Sigmoid colon (tissue), 7 donors: Measurements from ENCODE around the gene DYNC1H1. TPM values are rescaled to one million over a fixed set of nuclear protein-coding genes. Genes with fewer than 3 reads are reported as not detected.

ENCODE experiments used
- DNase-seq: peaks from one replicate; pipeline ENCODE4 v3.0.0-alpha.2; 2019
- H3K27ac ChIP-seq, 4 donors: fragments of 200-600 bp; sonication (generic); one replicate each; pipeline ENCODE4 v1.5.1; 2016 to 2019; ENCODE audit warnings: mild to moderate bottlenecking in 1 of 4
- H3K27me3 ChIP-seq, 3 donors: fragments of 200-600 bp; sonication (generic); one replicate each; pipeline ENCODE4 v1.5.1; 2019; ENCODE audit warnings: mild to moderate bottlenecking in 1 of 3
- H3K36me3 ChIP-seq, 4 donors: fragments of 200-600 bp; sonication (generic); one replicate each; pipeline ENCODE4 v1.5.1; 2016 to 2019
- H3K4me1 ChIP-seq, 4 donors: fragments of 200-600 bp; sonication (generic); one replicate each; pipeline ENCODE4 v1.5.1; 2017 to 2019
- H3K4me3 ChIP-seq, 4 donors: fragments of 200-600 bp; sonication (generic); one replicate each; pipeline ENCODE4 v1.5.1; 2017 to 2019; ENCODE audit warnings: mild to moderate bottlenecking in 2 of 4, moderate library complexity in 1 of 4
- H3K9me3 ChIP-seq, 4 donors: fragments of 200-600 bp in 3 of 4; sonication (generic) in 3 of 4; one replicate each; pipeline versions ENCODE4 v1.5.1 to v1.6.1; 2013 to 2019
- EP300 ChIP-seq, 4 donors: sonication (generic); formaldehyde crosslinking; IDR thresholded peaks; one replicate each; pipeline ENCODE4 v1.6.1; 2017; ENCODE audit warnings: antibody characterized with exemption in 4 of 4
- POLR2A ChIP-seq, 2 donors: fragments of 450-650 bp; IDR thresholded peaks; one replicate each; pipeline ENCODE4 v1.6.1; 2016; ENCODE audit warnings: antibody characterized with exemption in 2 of 2, mild to moderate bottlenecking in 2 of 2, moderate library complexity in 2 of 2
- POLR2AphosphoS5 ChIP-seq, 4 donors: sonication (generic); formaldehyde crosslinking; IDR thresholded peaks; one replicate each; pipeline ENCODE4 v1.6.1; 2017; ENCODE audit warnings: antibody characterized with exemption in 4 of 4
- WGBS, 2 donors: extraction: QIAGEN DNeasy Blood & Tissue Kit; methylation state at CpG; one replicate each; pipeline ENCODE4 v1.1.7; 2013; 5-methylcytosine and 5-hydroxymethylcytosine counted together
- intact Hi-C: fragments of 100-400 bp; cut with DNase I; formaldehyde crosslinking; loops from one replicate; pipeline ENCODE4 v1.15.1; 2023
- polyA plus RNA-seq, 3 donors: library from polyadenylated mRNA; stranded (reverse); fragments of 200-250 nt; gene quantifications; one replicate each; pipeline ENCODE4 v1.2.3, GENCODE V29; 2013
- small RNA-seq, 3 donors: library from RNA; depleted of rRNA; stranded (forward); fragments of <200 nt; gene quantifications; one replicate each; pipeline ENCODE3, GENCODE V24; 2016
- total RNA-seq, 4 donors: library from RNA; depleted of rRNA; stranded (reverse); fragments of >200 nt; gene quantifications; one replicate each; pipeline ENCODE4 v1.1.0, GENCODE V29; 2016
- TF ChIP-seq, protein P1 (sequence below), 4 experiments: fragments of 450-650 bp in 3 of 4; fragments of 200-600 bp in 1 of 4; IDR thresholded peaks; one replicate each; pipeline ENCODE4 v1.5.1; 2016 to 2019; ENCODE audit warnings: antibody characterized with exemption in 4 of 4, mild to moderate bottlenecking in 3 of 4, moderate library complexity in 2 of 4
- donor health status: healthy with polysubstance abuse.
- donor health status: Bipolar disorder and iron deficiency.
- donor health status: healthy.

The DYNC1H1 gene
- total and polyA plus RNA-seq, 7 donors, result 38.4 to 592 (median 320) TPM

DNA sequence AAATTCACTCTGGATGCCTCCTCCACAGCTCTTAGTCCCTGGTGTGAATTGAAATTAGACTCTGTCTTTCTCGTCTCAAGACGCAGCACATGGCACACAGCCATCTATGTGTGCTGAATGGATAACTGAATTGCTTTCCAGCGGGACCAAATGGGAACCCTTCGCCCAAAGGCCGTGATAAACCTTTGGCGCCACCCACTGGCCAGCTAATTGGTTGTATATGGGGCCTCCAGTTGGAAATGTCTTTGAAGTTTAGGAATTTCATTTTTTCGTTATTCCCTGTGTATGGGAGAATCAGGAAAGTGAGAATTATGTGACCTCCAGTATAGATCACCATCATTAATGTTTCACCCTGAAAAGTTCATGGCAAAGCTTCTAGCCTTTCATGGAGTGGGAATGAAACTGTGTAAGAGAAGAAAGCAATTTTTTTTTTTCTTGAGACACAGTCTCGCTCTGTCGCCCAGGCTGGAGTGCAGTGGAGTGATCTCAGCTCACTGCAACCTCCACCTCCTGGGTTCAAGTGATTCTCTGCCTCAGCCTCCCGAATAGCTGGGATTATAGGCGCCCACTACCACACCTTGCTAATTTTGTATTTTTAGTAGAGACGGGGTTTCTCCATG, 132.3 kb downstream of the DYNC1H1 start:
- peaks cover 0 to 9% (median 4%) of the 10 kb centered on the region in 4 donors for H3K4me1 ChIP-seq
- H3K27me3 ChIP-seq, result no peaks in the 10 kb centered on the region
- H3K36me3 ChIP-seq, result no peaks in the 10 kb centered on the region
- 36 to 39% methylated on average over 12 of the region's 12 CpGs for WGBS, 2 donors
- H3K4me3 ChIP-seq, result peak overlapping the region in 1 of 4 donors; percentile 11
- H3K27ac ChIP-seq, result no peak overlapping the region
- intact Hi-C loops, result loop anchor here (1.0 to 5.0 kb wide), 4 partner anchors 34 to 389 kb away; no protein-coding TSS in a partner anchor
- peak; percentile 92 for DNase-seq
- peak in 1 of 4 donors; percentile 8 for TF ChIP-seq POLR2AphosphoS5 (IDR thresholded peaks at IDR 0.05)
- TF ChIP-seq POLR2A (IDR thresholded peaks at IDR 0.05), result no peak
- TF ChIP-seq, protein P1, sequence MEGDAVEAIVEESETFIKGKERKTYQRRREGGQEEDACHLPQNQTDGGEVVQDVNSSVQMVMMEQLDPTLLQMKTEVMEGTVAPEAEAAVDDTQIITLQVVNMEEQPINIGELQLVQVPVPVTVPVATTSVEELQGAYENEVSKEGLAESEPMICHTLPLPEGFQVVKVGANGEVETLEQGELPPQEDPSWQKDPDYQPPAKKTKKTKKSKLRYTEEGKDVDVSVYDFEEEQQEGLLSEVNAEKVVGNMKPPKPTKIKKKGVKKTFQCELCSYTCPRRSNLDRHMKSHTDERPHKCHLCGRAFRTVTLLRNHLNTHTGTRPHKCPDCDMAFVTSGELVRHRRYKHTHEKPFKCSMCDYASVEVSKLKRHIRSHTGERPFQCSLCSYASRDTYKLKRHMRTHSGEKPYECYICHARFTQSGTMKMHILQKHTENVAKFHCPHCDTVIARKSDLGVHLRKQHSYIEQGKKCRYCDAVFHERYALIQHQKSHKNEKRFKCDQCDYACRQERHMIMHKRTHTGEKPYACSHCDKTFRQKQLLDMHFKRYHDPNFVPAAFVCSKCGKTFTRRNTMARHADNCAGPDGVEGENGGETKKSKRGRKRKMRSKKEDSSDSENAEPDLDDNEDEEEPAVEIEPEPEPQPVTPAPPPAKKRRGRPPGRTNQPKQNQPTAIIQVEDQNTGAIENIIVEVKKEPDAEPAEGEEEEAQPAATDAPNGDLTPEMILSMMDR (IDR thresholded peaks at IDR 0.05), result peak; percentile 79 to 85 (median 80)
- no peaks in the 10 kb centered on the region for H3K9me3 ChIP-seq

DNA sequence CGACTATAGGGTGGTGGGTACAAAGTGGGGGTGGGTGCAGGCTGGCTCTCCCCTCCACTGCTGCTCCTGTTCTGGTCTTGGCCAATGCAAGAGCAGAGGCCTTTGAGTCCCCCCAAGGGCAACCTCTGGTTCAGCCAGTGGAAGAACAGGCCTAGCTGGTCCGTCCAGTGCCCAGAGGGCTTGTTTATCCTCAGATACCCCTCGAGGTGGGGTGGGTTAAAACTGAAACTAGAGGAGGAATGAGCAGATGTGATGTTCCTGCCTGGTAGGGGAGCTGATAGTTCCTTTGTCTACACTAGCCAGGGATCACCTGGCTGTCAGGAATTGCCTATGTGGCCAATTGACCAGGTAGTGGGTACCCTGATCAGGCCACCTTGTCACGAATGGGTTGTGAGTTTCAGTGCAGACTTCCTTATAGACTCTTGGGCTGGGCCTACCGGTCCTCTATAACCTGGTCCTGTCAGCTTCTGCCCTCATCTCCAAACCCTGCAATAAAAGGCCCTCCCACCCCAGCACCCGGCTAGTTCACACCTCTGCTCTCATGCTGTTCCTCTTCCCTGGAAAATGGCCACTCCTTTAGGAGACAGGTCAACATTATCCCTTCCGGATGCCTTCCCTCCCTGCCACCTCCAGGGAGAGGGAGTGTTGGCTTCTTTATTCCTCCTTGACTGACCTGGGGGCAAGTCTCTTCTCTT, 133.2 kb downstream of the DYNC1H1 start:
- no peak overlapping the region for H3K4me3 ChIP-seq
- 23 to 69% methylated on average over 7 of the region's 7 CpGs for WGBS, 2 donors
- H3K27ac ChIP-seq, result no peak overlapping the region
- intact Hi-C loops, result loop anchor here (2.0 to 5.0 kb wide), 3 partner anchors 35 to 390 kb away; no protein-coding TSS in a partner anchor
- DNase-seq, result peak; percentile 21
- TF ChIP-seq POLR2A (IDR thresholded peaks at IDR 0.05) (no peak), EP300 (IDR thresholded peaks at IDR 0.05) (no peak), POLR2AphosphoS5 (IDR thresholded peaks at IDR 0.05) (no peak)
- TF ChIP-seq, protein P1 (IDR thresholded peaks at IDR 0.05), result no peak
- H3K36me3 ChIP-seq, result no peaks in the 10 kb centered on the region
- H3K4me1 ChIP-seq, result peaks cover 0 to 9% (median 4%) of the 10 kb centered on the region in 4 donors
- H3K9me3 ChIP-seq, result no peaks in the 10 kb centered on the region
- no peaks in the 10 kb centered on the region for H3K27me3 ChIP-seq

DNA sequence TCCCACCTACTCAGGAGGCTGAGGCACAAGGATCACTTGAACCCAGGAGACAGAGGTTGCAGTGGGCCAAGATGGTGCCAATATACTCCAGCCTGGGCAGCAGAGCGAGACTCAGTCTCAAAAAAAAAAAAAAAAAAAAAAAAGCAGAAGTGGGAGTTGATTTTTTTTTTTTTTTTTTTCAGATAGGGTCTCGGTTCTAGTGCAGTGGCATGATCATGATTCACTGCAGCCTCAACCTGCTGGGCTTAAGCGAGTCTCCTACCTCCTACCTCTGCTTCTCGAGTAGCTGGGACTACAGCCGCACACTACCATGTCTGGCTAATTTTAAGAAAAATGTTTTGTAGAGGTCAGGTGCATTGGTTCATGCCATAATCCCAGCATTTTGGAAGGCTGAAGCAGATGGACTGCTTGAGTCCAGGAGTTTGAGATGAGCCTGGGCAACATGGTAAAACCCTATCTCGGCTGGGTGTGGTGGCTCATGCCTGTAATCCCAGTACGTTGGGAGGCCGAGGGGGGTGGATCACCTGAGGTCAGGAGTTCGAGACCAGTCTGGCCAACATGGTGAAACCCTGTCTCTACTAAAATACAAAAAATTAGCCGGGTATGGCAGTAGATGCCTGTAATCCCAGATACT, 138.8 kb downstream of the DYNC1H1 start:
- Histone ChIP-seq H3K4me1 (no peaks in the 10 kb centered on the region), H3K9me3 (no peaks in the 10 kb centered on the region), H3K36me3 (no peaks in the 10 kb centered on the region), H3K27ac (no peak overlapping the region), H3K4me3 (no peak overlapping the region), H3K27me3 (no peaks in the 10 kb centered on the region)
- intact Hi-C loops, result no loop called here
- 81 to 91% methylated on average over 10 of the region's 10 CpGs for WGBS, 2 donors
- no peak for TF ChIP-seq POLR2AphosphoS5 (IDR thresholded peaks at IDR 0.05)
- no peak for TF ChIP-seq EP300 (IDR thresholded peaks at IDR 0.05)
- TF ChIP-seq, protein P1 (IDR thresholded peaks at IDR 0.05), result no peak
- TF ChIP-seq POLR2A (IDR thresholded peaks at IDR 0.05), result no peak
- peak; percentile 41 for DNase-seq

DNA sequence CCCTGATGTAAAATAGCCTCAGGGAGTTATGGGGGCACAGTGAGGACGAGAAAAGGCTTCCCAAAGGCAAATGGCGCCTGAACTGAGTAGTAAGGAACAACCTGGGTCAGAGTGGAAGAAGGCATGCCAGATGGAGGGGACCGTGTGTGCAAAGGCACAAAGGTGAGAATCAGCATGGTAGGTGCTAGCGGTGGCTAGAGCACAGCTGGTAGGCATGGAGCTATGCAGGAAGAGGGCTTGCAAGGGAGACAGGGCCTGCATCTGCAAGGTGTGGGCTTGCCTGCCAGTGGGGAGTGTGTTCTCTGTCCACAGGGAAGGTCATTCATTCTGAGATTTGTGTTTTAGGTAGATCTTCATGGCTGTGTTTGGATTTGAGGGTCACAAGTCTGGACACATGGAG, 141.0 kb downstream of the DYNC1H1 start:
- no peaks in the 10 kb centered on the region for H3K27me3 ChIP-seq
- H3K36me3 ChIP-seq, result no peaks in the 10 kb centered on the region
- no peaks in the 10 kb centered on the region for H3K9me3 ChIP-seq
- 89% methylated on average over 4 of the region's 4 CpGs for WGBS, 2 donors
- no peak overlapping the region for H3K4me3 ChIP-seq
- no peaks in the 10 kb centered on the region for H3K4me1 ChIP-seq
- DNase-seq, result peak; percentile 3
- TF ChIP-seq, protein P1 (IDR thresholded peaks at IDR 0.05), result no peak
- no peak for TF ChIP-seq POLR2A (IDR thresholded peaks at IDR 0.05)
- no peak overlapping the region for H3K27ac ChIP-seq
- intact Hi-C loops, result no loop called here

Small RNA genes lying within 50 kb of the gene (small RNA-seq; reads per million reads assigned to genes)
- gene AL118558.2, result 0 reads per million in 3 donors
- 0 reads per million in 3 donors for gene RN7SL472P

Other genes with a start within 250 kb of the DYNC1H1 start
- gene PPP2R5C, start 202.9 kb upstream of the DYNC1H1 start, total RNA-seq, result 100 to 1,000 TPM; 115 to 175 (median 147) TPM
- gene PPP2R5C, start 202.9 kb upstream of the DYNC1H1 start, polyA plus RNA-seq, result 100 to 1,000 TPM in 2 of 3 donors, 10 to 100 TPM in 1; 90.2 to 133 (median 123) TPM
- 100 to 1,000 TPM; 252 to 463 (median 333) TPM for gene HSP90AA1, start 122.5 kb downstream of the DYNC1H1 start, total RNA-seq
- 100 to 1,000 TPM; 167 to 333 (median 245) TPM for gene HSP90AA1, start 122.5 kb downstream of the DYNC1H1 start, polyA plus RNA-seq
- gene WDR20, start 175.3 kb downstream of the DYNC1H1 start, total RNA-seq, result 10 to 100 TPM; 19.1 to 32.1 (median 27.3) TPM
- gene WDR20, start 175.3 kb downstream of the DYNC1H1 start, polyA plus RNA-seq, result 10 to 100 TPM; 13.8 to 21.0 (median 16.4) TPM